DMS153 treated with DMSO at 0.1 percent for 48 hours (cell line): ENCODE measurements around the gene PBXIP1.

Source experiments
- DNase-seq: peaks from one replicate; lab custom pipeline; 2025; ENCODE audit not compliant: unreplicated experiment; lab: John Stamatoyannopoulos, UW

The PBXIP1 gene

DNA sequence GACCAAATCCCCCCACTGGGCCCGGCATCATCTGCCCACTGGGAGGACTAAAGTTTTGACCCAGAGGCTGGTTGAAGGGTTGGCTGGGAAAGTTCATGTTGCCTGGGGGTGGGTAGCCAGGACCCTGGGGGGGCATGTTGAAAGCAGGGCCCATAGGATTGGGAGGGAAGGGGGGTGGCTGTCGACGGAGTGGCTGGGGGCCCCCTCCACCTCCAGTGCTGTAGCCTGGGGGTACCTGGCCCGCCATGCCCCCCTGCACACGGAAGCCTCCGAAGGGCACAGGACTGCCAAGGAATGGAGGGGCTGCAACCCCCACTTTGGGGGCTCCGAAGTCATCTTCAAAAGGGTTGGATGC, 3.5 kb upstream of the PBXIP1 start:
- DNase-seq = no peak

DNA sequence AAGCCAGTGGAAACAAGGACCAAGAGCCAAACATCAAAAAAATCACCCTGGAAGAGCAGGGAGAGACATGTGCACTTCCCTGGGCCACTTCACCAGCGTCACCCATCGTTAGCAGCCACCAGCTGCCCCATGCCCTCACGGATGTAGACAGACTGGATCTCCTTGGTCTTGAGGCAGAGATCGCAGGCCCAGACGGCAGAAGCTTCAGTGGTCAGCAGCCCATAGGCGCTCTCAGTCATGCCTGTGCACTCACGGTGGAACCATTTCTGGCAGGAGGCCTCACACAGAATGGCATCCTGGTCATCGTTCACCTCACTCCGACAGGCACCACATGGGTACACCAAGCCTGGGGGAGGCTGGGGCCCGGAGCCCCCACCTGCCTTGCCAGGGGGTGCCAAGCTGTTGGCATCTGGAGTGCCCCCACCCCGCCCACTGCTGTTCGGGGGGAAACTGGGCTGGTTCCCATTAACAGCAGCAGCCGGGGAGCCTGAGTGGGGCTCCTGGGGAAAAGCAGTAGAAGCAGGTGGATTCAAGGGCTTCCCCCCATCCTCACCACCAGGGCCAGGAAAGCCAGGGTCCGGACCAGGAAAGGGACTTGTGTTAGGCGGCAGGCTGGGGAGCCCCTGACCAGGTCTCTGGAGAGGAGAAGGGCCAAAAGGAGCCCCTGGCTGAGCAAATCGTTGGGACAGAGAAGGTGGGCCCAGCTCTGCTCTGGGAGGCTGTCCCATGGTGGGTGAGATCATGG, 3.0 kb upstream of the PBXIP1 start:
- no peak for DNase-seq

DNA sequence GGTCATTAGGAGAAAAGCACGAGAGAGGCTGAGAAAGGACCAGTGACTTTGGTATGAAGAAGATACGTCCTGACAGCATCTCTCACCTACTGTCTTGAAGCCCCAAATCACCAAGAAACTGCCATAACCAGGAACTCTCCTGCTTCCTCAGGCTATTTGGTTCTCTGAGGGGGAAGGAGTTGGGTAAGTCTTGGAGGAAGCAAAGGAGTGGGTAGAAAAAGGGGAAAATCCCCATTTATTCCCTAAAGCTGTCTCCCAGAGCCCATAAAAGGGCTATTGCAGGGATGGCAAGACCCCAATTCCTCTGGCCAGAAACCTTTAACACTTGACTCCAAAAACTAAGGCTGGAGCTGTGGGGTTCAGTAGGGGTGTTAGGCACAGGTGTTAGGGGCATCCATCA, 2.1 kb upstream of the PBXIP1 start:
- no peak for DNase-seq

DNA sequence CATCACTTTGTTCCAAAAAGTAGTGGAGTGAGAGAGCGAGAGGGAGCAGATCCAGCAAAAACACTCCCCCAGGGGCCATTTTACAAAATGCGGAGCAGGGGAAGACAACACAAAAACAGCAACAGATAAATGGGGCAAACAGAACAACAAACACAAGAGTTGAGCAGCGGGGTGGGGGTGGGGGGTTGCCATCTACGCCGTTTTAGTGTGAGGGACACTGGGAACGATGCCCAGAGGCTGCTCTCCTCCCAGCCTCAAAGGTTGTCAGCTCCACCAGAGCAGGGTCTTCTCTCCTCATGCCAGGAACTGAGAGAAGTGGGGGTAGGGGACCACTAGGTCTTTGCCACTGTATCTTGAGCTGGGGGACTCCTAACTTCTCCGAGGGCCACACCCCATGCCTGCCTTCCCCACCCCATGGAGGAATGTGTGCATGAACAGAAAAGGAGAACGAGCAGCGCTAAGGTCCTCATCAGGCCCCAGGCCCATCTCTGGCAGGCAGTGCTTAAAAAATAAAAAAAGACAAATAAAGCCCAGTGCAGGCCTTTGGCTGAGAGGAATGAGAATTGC, 1.3 kb upstream of the PBXIP1 start:
- DNase-seq = no peak

DNA sequence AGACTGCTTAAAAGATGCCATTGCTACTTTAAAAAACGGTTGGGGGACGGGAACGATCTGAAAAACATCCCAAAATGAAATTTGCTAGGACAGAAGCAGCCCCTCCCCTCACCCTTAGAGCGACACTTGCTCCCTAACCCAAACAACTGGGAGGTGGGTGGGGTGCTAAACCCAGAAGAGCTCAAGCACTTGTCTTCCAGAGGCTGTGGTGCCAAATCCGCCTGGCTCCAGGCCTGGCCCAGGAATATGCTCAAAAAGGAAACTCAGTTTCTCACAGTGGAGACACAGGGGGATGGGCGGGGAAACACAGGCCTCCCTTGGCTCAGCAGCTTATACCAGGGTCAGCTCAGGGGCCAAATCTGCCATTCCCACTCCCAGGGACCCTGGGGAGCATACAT, 644 bp upstream of the PBXIP1 start:
- no peak for DNase-seq

DNA sequence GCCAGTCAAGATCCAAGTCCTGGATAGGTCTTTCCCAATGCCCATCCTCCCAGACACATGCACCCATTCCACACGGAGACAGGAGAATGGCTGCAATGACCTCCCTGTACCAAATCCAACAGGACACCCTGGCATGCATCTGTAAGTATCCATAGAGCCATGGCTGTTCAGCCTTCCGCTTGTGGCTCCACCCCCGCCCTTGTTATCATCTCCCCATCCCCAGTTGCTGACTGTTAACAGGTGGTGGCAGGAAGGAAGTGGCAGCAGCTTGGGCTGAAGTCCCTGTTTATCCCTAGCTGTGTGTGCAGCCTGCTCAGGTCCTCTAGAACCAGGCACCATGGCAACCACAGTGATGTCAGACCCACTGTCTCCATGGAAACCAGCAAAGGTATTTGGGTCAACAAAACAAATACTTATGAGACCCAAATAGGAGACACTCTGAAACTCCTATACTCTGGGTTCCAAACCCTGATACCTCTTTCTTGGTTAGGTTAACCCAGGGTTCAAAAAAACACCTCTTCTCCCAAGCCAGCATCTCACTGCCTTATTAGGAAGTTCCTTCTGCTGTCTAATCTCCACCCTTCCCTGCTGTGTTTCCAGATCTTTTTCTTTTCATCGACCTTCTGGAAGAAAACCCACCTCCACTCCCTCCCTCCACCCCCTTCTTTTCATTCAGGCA, 721 bp downstream of the PBXIP1 start:
- peak; percentile 71 for DNase-seq

DNA sequence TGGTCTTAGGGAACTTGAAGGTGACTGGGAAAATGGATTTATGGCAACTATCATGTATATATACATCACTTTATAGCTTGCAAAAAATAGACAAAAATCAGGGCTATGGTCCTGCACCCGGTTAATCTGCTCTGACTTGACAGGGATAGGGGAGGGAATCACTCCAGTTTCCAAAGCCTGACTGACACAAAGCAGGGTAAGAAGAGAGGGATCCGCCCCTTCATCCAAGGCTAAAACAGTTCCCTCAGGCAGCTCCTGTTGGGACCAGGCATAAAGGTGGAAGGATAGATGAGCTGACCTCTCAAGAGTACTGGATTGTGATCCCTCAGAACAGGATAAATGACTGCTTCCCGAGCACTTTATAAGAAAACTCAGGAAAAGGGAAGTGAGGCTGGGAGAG, 1.4 kb downstream of the PBXIP1 start:
- no peak for DNase-seq

DNA sequence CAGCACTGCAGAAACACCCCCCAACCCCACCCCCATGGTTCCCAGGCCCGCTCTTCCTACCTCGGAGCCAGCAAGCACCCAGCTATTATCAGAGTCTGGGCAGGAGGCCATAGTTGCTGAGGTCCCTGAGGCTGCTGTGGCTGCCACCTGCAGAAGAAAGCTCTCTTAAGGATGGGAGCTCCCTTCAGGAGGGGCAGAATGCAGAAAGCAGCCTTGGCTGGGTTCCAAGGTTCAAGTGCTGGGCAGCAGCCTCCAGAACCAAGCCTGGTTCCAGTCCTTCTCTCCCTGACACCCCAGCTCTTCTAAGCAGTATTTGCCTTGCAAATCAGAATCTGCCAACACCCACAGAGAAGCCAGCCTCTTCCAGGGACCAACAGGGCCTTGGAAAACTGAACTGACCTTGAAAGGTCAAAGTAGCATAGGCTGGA, 2.3 kb downstream of the PBXIP1 start:
- DNase-seq = no peak

DNA sequence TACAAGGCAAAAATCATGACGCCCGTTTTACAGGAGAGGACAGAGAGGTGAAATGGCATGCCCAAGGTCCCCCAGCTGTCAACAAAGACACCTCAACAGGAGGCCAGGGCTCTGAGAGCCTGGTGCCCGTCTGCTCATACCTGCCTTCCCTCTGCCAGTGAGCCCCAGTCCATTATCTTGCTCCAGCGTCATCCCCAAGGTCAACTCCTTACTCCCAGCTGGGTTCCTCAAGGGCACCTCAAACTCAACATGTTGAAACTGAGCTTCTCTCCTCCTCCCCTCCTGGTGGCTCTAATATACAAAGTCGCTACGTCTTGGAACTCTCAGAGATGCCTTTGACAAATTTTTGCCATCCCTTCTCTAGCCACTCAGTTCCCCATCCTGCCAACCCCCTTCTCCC, 3.2 kb downstream of the PBXIP1 start:
- DNase-seq = no peak

DNA sequence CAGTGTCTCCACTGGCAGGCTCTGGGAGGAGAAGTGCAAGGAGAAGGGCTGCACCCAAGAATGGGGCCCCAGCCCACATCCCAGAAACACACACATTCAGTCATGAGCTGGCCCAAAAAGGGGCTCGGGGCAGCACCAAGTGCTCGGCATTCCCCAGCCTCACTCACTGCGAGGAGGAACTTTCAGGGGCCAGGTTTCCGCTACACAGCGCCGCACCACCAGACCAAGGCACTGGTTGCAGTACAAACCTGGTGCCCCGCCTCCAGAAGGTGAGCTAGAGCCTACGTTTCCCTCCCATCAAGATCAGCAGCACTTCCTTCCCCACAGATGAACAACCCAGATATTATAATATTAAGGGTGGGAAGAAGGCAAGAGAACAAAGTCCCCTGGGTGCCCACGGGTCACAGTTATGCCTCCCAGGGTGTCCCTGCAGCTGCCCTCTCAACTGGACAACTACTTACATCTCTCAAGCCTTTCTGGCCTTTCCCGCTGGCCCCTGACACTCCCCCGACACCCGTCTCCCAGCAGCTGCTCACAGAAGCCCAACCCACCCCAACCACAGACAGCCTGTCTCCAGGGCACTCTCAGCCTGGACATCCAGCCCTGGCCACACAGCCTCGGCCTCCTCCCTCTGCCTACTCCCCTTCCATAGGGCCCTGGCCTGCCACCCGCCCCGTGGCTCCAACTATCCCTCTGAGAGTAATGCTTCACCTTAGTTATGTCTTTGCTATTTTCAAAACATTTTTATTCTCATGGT, 3.8 kb downstream of the PBXIP1 start:
- DNase-seq = no peak

DNA sequence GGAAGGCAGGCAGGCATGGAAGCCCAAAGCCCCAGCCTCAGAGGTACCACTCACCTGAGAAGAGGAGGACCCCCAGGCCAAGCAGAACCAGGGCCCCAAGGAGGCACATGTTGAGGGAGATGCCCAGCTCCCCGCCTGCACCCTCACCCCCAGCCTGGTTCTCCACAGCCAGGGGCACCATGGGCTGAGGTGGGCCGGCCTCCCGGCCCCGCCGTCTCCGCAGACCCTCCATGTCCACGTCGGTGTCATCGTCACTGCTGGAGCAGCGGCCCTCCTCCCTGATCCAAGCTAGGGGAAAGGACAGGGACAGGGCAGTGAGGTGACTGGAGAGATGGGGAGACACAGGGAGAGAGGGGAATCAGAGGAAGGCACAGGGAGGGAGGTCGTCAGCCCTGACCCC, 7.8 kb downstream of the PBXIP1 start:
- DNase-seq = no peak

DNA sequence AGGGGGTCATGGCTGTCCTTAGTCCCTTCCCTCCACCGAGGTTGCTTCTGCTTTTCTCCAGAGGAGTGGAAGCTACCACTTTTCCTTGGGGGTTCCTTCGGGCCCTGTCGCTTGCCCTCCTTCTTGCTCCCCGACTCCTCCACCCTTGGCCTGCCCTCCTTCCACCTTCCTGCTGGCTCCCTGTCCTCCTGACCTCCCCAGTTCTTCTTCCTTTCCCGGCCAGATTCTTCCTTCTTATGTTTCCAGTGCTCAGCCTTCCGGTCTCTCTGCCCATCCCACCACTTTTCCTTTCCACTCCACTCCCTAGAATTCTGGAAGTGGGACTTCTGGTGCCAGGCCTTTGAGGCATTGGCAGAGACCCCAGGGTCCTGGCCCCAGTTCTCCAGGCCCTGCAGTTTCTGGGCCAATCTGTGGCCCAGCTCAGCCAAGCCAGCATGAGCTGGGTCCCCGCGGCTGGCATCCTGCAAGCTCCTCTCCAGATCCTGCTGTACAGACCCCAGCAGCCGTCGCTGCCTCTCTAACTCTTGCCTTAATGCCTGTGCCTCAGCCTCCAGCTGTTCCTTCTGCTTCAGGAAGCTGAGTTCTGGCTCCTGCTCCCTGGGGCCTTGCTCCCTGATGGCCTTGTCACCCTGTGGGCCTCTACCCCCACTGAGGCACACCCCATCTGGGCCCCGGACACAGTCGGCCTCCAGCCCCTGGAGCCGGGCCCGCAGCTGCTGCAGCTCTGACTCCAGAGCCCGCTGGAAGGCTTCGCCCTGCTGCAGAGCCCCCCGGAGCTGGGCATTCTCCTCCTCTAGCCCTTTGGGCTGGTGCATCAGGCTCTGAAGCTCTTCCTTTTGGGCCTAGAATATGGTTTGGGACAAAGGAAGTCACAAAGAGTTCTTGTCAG, 9.7 kb downstream of the PBXIP1 start:
- DNase-seq = no peak

DNA sequence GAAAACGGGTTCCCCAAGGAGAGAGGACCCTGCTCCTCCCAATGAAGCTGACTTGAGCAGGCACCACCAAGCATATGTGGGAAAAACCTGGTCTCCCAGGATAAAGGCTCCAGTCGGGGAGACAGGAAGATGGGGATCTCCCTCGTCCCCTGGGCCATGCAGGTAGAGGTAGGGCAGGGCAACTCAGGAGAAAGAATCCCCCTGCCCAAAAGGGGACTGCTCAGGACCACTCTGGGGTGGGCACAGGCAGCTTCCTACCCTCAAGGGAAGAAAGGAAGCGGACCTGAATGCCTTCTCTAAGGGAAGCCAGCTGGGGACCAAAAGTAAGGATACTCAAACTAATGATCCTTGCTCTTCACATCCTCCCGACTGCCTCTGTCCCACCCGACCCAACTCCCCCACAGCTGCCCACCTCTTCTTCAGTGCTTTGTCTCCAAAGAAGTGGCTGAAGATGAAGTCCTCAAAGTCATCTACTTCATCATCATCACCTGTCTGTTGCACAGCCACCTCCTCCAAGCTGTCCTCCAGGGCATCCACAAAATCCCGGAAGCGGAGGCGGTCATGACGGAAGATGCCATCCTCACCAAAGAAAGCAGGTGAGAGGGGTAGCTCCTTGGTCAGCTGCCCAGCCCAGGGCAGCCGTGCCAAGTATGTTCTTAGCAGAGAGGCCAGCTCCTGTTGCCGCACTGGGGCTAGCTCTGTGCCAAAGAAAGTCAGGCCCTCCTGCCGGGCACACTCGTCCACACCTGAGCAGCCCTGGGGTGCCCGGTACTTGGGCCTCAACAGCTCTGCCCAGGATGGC, 10.5 kb downstream of the PBXIP1 start:
- no peak for DNase-seq

DNA sequence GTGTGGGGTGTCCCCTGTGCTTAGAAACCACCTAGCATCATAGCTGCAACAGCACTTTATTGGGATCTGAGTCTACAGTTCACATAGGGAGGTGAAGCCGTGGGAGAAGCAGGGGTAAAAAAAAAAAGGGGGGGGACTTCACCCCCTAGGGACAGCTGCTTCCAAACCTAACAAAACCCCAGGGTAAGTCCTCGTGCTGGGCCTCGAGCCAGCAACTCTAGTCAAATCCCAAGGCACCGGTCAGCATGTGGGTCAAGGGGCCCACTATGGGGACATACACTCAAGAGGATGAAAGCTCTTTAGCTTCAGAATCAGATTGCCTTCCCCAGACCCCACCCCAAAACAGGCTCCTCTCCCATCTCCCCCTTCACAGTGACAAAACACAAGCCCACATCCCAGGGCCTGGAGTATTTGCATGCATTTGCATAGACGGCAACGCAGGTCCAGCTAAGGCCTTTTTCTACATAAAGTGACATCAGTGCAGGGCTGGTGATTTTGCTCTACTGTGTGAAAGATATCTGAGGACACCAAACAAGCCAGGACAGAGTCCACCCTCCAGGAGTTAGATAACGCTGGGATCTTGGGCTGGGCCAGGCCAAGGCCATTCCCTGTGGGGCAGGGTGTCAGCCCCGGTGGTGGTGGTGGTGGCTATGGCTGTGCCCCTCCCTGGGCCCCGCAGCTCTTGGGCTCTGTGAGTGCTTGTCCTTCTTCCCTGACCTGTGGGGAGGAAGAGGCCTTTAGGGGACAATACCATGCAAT, 11.3 kb downstream of the PBXIP1 start:
- no peak for DNase-seq

DNA sequence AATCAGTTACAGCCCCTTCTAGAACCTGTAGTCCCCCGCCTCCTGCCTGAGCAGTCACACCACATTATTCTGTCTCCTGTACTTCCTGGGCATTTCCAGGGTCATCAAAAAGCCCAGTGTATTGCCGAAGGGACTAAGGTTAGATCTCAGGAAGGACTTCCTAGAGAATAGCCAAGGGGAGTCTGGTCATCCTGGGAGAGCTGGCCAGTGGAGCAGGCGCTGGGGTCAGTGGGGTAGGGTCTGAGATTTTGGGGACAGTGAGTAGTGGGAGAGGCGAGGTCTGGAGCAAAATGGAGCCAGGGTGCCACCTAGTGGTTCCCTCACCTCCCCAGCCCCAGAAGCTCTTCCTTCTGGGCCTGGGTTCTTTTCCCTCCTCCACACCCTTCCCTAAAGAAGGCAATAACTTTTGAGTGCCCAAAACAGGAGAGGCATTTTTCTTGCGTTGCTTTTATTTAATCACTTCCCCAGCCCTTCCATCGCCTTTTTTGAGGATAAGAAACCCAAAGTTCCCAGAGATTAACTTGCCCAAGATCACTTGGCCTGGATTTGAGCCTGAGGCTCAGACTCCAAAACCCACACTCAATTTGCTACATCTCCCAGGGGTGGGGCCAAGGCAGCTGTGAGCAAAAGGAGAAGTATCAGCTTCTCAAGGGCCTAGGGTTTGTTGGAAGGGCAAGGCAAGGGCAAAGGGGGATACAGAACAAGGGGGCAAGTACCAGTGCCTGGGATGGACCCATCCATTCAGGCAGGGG, 12.1 kb downstream of the PBXIP1 start:
- peak; percentile 53 for DNase-seq

DNA sequence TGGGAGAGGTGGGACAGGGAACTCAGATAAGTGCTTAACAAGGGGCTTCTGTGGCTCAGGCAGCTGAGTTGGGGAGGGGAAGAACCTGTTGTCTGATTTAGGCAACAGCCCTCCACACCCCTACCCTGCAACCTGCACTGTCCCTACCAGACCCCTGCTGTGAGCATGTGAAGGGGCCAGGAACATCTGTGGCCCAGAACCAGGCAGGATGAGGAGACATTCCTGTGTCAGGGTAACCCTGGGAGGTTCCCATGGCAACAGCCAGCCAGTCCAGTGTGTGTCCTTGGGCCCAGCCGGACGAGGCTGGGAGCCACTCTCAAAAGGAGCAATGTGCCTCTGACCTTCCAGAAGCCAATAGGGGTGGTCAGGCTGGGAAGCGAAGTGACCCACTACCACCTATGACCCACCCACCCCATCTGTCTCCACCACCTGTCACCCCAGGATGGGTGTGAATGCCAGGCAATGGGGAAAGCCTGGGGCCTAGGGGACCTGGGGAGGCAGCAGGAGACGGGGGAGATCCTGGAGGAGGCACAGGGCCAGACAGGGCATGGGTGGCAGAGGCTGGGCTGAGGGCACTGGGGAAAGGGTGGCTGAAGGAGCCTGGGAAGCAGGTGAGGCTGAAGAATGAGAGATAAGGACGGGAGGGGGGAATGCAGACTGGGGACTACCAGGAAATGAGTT, 14.4 kb downstream of the PBXIP1 start:
- DNase-seq = no peak

DNA sequence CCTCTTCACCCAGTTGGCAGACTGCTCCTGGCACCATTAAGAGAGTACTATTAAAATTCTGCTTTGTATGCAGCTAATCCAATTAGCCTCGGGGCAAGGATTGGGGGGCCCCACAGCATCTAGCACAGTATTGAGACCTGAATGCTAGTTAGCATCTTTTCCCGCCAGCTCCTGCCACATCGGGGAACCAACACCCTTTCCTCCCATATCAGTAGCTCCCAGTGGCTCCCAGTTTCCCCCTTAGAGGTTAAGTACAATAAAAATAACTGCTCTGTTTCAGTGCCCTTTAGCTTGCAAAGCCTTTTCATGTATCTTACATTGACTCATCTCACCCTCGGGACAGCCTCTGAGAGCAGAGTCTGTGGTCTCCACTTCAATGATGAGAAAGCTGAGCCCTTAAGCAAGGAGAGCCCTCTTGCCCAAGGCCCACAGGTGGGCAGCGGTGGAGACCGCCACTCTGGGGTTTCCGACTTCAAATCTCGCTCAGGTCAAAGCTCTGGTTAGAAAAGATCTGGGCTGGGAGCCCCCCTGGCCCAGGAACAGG, 15.2 kb downstream of the PBXIP1 start:
- no peak for DNase-seq

DNA sequence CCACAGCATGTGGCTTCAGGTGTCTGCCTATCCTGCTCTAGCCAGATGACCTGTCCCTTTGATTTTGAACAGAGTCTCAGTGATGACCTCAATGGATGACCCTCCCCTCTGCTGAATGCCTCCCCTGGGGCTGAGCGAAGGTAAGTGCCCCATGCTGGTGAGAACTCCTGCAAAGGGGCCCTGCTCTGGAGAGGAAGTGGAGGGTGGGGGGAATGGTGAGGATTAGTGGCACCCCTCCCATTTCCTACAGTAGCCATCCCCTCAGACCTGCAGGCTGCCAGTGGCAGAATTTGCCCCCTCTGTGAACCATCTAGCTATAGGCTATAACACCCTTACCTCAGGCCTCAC, 15.7 kb downstream of the PBXIP1 start:
- DNase-seq = no peak
